HG03571 (cell line): ENCODE data around the gene EMC8.

Experiments
- ATAC-seq: cut with Tn5 transposase; IDR thresholded peaks from one replicate; pipeline ENCODE4 v1.9.1; 2021; ENCODE audit not compliant: unreplicated experiment

The EMC8 gene

DNA sequence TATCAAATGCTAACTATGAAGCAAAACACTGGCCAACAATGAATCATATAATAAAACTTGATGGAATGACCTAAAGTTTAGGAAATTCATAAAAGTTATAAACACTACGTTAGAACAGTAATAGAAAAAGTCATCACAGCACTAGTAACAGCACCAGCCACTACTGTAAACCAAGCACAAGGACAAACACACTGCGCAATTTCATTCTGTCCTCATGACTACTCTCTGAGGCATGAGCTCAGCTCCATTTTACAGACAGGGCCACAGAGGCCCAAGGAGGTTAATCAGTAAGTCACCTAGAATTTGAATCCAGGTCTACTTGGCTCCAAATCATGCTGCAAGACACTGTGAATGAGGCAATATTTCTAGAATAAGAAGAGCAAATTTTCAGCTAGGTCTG lies 13.4 kb downstream of the EMC8 start:
- ATAC-seq: no peak

DNA sequence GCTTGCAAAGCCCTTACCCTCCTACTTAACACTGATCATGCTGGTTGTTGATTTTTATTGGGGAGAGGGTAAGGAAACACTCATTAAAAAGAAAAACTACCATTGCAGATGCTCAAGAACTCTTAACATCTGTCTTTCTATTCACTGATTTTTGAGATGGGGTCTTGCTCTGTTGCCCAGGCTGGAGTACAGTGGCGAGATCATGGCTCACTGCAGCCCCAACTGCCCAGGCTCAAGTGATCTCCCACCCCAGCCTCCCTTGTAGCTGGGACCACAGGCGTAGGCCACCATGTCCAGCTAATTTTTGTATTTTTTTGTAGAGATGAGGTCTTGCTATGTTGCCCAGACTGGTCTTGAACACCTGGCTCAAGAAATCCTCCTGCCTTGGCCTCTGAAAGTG lies 14.5 kb downstream of the EMC8 start:
- ATAC-seq: no peak

DNA sequence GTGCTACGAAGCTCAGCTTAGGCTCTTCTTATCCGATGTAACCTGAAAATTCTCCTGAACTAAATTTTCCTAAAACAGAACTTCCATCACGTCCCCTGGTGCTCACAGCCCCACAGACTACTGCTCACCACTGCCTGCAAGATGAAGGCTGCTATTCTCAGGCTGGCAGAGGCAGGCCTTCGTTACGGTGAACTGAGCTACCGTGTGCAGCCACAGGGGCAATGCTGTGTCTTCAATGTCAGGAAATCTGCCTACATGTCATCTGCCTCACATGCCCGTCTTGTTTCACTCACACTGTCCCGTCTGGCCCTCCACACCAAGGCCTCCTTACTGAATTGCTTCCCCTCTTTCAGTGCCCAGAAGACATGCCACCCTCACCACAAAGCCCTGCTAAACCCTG lies 15.9 kb downstream of the EMC8 start:
- no peak for ATAC-seq

DNA sequence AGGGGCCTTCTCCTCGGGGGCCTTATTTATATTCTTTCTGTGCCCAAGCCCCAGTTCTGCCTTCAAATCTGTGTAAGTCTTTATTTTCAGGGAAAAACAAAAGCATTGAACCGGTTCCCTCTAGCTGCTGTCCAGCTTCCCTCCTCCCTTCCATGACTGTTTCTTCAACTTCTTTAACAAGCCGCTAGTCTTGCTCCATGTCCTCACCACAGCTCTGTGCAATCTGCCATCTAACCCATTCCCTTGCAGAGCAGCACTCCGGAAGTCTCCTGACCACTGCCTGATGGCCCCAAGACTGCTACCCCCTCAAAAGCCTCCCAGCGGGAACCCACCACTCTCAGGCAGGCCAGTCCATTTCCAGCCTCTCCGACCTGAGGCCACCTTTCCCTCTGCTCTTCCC lies 16.9 kb downstream of the EMC8 start:
- ATAC-seq: no peak

DNA sequence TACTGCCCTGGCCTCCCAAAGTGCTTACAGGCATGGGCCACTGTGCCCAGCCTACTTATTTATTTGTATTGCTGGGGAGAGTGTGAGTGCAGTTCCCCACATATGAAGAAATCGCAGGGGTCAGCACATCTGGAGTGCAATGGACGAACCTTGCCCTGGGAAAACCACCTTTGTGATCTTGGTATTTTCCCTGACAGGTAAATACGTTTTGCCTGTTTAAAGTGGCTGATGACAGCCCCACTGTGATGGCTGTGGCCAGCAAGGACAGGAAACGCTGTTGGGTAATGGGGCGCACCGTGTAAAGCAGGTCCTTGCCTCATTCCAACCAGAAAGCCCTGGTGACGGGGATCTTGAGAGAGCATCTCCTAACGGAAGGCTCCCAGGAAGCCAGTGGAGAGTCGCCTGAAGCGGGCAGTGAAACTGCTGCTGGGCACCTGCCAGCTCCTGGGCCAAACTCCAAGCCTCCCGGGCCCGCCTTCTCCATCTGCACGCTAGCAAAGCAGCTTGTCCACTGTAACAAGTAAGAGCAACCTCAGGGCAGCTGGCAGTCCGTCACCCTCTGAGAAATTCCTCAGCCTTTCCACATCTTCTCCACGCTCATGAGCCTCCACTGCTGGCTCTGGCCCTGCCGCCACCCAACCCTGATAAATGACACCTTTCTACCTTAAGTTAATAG lies 17.5 kb downstream of the EMC8 start:
- ATAC-seq: no peak

DNA sequence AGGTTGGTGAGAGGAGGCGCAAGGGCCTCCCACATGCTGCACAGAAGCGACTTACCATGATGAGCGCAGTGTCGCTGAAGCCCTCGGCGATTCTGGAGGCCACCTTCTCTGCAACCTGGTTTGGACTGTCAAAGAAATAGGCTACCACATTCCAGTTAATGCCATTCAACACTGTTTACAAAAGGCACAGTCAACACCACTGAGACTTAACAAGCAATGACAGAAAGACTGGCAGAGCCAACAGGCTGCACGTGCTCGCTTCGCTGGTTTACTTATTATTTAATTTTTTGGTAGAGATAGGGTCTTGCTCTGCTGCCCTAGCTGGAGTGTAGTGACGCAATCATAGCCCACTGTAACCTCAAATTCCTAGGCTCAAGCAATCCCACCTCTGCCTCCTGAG lies 18.2 kb downstream of the EMC8 start:
- no peak for ATAC-seq

DNA sequence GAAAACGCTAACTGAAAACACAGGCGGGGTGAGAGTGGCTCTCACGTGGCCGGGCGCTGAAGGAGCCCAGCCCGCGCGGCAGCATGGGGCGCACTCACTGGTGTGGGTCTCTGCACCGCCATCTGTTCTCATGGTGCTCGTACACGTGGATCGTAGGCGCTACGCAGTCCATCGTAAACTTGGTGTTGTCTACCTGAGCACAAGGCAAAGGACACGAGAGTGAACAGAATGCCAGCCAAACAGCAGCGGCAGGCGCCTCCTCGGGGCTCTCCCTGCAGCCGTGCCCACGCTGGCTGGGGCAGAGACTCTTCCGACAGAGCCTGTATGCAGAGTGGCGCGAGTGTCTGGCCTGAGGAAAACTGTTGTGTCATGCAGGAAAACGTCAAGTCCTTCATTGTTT lies 19.1 kb downstream of the EMC8 start:
- no peak for ATAC-seq

DNA sequence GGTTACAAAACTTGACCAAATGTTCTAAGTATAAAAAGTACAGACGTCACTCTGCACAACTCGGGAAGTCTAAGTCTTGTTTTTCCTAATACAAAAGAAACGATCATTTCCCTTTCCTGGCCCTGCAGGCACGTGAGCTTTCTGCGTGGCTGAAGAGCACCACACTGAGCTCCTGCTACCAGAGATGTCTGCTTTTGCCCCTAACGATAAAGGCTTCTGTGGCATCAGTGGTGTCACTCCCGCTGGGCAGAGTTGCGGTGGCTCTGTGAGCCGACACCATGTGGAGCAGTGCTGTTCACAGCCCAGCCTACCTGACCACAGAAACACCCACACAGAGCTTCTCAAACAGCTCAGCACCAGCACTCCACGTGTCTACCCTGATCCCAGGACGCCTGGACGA lies 20.5 kb downstream of the EMC8 start:
- no peak for ATAC-seq

DNA sequence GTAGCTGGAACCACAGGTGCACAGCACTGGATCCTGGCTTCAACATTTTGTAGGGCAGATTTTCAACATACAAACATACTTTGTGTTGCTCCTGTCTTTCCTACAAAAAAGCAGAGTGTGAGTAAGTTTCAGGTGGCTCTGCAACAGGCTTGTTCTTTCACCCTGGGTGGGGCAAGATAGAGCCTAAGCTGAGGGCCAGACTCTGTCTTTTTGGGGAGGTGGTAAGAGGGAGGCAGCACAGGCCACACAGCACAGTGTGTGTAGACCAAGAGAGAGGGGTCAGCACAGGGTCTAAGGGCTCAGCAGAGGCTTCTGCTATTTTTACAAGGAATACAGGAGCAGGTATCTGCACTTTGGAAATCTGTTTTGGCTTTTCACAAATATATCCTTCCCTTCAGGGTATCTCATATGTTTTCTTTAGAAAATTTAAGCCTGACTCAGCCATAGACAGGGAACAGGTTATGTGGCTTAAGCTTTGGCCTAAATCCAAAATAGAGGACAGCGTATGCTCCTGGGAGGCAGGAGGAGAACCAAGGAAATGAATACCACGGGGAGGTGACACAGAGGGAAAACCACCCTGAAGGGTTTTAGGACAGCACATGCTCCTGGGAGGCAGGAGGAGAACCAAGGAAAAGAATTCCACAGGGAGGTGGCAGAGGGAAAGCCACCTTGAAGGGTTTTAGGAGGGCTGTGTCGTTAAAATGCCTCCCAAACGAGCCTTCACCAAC lies 21.6 kb downstream of the EMC8 start:
- no peak for ATAC-seq

DNA sequence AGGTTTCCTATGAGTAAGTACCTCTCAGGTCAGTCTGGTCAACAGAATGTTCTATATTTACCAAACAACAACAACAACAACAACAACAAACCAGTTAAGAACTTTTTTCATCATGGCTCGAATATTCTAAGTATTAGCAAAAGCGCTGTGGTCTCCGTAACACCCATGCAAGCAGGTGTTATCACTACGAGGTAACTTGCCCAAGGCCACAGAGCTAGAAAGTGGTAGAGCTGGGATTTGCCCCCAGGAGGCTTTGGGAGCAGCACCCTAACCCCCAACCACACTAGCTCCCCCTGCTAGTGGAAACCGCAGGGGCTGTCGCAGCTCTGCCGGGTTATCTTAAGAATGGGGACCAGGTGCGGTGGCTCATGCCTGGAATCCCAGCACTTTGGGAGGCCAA lies 24.5 kb downstream of the EMC8 start:
- no peak for ATAC-seq

DNA sequence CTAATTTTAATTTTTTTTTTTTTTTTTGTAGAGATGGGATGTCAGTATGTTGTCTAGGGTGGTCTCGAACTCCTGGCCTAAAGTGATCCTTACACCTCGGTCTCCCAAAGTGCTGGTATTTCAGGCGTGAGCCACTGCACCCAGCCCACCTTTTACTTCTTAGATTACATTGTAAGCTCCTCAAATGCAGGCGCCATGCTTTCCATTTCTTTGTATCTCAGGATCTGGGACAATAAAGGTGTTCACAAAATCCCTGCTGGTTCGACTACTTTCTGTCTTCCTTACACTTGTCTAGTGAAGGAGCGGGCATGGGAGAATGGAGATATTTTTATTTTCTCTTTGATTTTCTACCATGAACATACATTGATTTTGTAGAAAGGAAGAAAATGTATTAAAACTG lies 25.2 kb downstream of the EMC8 start:
- ATAC-seq: no peak

DNA sequence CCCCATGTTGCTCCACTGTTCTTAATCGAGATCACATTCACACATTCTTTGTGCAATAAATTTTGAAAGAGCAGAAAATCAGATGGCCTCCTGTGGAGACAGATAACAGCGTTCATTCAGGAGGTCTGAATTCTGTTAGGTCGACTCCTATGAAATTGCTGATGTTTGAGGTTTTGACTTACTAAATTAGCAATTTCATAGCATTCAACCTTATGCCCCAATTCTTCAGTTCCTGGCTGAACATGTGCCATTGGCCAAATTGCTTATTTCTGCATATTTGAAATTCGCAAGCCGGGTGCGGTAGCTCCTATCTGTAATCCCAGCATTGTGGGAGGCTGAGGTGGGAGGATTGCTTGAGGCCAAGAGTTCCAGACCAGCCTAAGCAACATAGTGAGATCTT lies 26.3 kb downstream of the EMC8 start:
- no peak for ATAC-seq

DNA sequence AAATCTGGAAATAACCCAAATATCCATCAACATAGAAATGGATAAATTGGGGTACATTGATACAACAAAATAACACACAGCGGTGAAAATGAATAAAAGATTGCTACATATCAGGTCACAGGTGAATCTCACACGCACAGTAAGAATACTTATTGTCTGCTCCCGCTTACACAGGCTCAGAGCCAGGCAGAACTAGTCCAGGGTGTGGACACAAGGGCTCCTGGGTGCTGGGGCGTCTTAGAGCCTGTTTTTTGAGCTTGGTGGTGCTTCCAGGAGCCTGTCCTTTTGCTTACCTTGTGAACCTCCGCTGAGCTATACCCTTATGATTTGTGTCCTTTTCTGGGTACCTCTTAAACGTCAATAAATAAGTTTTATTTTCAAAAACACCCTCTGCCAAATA lies 28.6 kb downstream of the EMC8 start:
- ATAC-seq: no peak

DNA sequence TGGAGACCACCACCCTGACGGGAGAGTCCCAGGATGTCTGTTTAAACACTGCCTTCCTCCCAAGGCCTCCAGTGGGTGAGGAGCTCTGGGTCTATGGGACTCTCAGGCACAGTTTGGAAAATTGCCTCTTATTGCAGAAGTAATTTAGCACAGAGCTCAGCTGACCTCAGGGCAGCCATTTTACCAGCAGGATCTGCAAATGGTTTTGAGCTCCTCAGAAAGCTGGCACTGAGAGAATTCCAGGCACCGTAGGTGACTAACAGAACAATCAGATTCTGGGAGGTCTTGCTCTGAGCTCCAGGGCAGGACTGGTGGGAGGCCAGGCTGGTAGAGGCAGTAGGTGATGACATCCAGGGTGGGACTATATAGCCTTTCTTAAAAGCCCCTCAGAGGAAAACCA lies 31.1 kb downstream of the EMC8 start:
- no peak for ATAC-seq

DNA sequence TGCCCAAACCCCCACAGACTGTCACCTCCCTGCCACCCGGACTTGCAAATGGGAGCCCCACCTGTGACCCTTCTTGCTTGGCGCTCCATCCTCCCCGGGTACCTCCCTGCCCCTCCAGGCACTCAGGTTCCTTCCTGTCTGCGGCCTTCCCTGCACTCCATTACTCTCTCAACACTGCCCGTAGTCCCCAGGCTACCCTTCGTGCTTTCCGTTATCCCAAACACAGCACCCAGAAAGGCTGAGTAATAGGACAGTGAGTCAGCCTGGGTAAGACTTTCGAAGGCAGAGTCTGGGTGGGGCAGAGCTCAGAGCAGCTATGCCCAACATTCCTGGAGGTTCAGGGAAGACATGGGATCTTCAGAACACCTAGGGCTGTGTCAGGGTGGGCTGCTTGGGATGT lies 31.8 kb downstream of the EMC8 start:
- ATAC-seq: no peak

DNA sequence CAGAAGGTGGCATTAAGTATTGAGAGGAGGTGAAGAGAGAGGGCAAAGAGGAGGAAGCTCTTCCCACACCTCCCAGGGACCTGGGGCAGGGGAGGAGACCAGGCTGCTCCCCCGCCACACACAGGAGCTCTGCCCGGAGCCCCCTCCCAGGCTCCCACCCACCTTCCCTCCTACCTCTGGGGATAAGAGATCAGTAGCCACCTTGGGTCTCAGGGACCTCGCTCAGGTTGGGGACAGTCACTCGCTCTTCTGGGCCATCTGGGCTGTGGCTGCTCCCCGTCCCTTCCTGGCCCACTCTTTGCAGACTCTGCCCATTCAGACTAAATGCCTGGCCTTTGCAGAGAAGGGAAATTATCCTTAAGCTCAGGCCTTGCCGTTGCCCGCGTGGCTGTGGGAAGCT lies 33.6 kb downstream of the EMC8 start:
- no peak for ATAC-seq

DNA sequence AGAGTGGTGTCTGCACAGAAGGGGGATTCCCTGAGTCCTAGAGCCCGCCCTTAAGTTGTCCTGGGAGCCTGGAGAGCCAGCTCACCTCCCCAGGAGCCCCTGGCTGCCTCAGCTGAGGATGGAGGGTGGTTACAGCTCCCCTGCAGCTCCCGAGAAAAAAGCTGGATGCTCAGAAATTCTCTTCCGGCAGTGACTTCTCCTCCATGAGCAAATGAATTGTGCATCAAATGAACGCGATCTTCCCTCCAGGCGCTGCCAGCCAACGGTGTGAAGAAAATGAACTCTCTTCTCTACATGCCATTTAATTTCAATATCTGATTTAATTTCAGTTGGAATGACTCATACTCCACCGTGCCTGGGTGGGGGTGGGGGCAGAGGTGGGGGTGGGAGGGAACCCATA lies 34.1 kb downstream of the EMC8 start:
- no peak for ATAC-seq

DNA sequence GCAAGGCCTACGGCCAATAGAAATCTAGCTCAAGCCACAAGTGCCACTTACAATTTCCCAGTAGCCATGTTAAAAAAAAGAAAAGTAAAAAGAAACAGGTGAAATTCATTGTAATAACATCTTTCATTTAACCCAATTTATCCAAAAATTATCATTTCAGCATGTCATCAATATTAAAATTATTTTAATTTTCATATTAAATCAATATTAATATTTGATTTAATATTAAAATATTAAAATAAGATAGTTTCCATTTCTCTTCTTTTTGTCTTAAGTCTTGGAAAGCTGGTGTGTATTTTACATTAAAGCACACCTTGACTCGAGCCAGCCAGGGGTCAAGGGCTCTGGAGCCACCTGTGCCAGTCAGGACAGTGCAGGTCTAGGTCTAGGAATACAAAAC lies 35.7 kb downstream of the EMC8 start:
- ATAC-seq: no peak

DNA sequence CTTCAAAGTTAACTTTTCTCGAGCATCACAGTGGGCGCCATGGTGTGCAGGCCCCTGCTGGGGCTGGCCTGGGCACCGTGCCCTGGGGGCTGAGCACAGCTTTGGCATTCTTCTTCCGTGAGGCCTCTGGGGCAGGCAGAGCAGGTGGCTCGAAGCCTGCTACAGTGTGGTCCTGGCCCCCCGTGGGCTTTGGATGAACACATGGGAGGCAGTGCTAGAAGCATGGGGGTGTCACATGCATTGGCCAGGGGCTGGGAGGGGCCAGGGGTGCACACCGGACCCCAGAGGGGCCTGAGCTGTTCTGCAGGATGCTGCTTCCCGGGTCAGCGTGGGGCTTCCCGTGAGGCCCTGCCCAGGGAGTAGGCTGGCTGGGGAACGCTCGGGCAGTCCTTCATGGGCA lies 36.4 kb downstream of the EMC8 start:
- no peak for ATAC-seq

DNA sequence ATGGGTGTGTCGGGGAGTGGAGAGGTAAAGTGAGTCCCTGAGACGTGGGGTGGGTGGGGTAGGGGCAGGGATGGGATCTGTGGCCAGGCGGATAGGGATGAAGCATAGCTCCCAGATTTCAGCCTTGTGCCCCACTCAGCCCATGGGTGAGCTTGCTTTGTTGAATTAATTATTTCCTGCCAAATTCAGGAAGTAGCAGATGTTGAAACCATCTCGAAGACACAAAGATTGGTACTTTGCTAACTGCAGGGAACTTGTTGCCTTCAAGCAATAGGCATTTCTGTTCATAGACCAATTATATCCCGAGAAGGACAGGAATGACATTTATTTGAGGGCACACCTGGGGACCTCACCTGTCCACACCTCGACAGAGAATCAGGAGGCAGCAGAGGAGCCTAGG lies 37.5 kb downstream of the EMC8 start:
- no peak for ATAC-seq

DNA sequence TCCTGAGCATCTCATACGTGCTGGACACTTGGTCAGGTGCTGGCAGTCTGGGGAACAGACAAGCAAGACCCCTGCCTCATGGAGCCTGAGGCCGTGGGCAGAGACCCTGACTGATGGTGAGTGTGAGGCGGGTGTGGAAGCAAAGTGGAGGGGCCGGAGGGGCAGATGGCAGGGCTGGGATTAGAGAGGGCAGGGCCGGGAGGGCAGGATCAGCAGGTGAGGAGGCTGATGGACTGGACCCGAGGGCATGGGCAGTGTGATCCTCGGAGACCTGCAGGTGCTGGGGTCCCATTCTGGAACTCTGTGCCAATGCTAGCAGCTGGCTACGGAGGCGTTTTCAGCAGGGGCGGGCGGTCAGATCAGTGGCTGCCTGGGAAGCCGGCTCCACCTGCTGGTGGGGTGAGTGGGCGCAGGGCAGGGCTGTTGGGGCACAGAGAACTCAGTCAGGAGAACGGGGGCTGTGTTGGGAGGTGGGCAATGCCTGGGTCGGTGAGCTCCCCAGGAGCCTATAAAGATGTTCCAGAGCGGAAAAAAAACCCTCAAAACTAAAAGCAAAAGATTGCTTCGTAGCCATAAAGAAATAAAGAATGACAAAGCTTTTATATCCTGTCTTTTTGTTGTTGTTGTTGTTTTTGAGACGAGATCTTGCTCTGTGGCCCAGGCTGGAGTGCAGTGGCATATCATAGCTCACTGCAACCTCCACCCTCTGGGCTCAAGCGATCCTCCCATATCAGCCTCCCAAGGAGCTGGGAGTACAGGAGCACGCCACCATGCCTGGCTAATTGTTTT lies 39.5 kb downstream of the EMC8 start:
- ATAC-seq: no peak

DNA sequence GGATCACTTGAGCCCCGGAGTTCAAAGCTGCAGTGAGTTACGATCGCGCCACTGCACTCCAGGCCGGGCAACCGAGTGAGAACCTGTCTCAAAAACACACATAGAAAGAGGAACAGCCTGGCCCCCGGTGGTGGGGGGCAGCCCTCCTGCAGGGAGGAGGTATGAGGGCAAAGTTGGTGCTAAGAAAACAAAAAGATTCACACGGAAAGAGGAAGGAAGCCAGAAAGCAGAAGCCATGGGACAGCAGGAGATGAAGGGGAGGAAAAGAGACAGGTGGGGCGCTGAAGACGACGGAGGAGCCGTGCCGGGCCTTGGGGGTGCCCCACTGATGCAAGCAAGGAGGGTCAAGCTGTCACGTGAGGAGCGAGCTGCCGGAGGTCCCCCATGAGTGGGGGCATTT lies 40.2 kb downstream of the EMC8 start:
- no peak for ATAC-seq
